IPS DF 4.7 (cell line): ENCODE results near the gene ACTL8.

Experiments used
- DNase-seq: peaks from one replicate; pipeline ENCODE4 v3.0.0-alpha.2; 2013; ENCODE audit warnings: low spot score; ENCODE audit errors: extremely low read depth

The ACTL8 gene

DNA sequence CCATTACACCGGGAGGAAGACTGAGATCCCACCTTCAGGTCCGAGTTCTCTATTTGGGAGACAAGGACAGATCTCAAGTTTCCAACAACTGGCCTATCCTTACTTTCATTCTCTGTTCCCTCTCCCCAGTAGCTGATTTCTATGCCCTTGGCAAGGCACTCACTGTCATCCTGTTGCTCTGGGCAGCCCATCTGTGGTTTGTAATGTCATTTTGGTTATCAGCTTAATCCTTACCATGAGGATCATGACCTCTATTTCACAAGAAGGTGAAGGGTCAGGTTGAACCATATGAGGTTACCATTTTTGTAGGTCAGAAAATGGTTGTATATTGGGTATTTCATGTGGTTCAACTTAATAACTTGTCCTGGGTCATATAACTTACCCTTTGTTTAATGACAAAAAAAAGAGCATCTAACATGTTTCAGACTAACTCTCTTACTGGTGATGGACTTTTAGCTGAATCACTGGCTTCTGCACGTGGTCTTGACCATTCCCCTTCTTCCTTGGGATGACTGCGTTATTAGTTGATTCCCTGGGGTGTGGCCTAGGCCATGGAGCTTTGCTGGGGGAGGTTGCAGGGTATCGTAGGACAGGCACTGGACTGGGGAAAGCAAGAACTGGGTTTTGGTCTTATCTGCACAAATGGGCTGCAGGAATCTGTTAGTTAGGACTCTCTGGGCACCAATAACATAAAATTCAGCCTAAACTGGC lies 120.2 kb downstream of the ACTL8 start:
- no peak for DNase-seq

DNA sequence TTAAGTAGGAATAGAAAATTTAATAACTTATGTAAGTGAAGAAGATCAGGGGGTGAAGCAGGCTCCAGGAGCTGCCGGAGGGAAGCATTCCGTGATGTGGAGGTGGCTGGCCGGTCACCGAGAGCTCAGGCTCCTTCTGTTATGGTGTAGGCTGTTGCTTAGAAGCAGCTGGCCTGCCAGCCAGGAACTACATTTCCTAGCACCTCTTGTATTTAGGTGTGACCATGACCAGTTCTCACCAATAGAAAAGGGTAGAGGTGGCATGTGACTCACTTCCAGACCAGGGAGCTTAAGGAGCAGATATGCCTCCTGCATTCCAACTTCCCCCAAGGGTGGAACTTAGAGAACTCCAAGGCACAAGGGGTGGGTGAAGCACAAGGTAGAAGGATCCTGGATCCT lies 120.7 kb downstream of the ACTL8 start:
- no peak for DNase-seq
